Measurements from ENCODE around the gene NLRC3. TPM values are rescaled to one million over a fixed set of nuclear protein-coding genes. Genes with fewer than 3 reads are reported as not detected.

Gene NLRC3
- total RNA-seq, 1 experiment from 2014 or later, result not detected

GRCh38 chr16:3592559-3592958 lies 15.4 kb upstream of the NLRC3 start:
- CTCF ChIA-PET, result no interaction called here
- POLR2A ChIA-PET (ENCODE audit: unreplicated experiment), result no interaction called here
- no peak for TF ChIP-seq CTCF (conservative IDR thresholded peaks at IDR 0.05; ENCODE audit: low read depth, low read length)
- TF ChIP-seq EZH2 (IDR thresholded peaks at IDR 0.05; ENCODE audit: low read length, unreplicated experiment), result no peak
- TF ChIP-seq EZH2phosphoT487 (IDR thresholded peaks at IDR 0.05; ENCODE audit: borderline replicate concordance, low read length), result no peak
- Histone ChIP-seq H3K9me3 (ENCODE audit: low read length) (no peaks in the 10 kb centered on the region), H3K27me3 (ENCODE audit: low read length) (no peaks in the 10 kb centered on the region), H3K9me2 (replicated peaks; ENCODE audit: low read length) (no peaks in the 10 kb centered on the region), H3K4me1 (ENCODE audit: insufficient read depth, low read length) (no peaks in the 10 kb centered on the region), H3K4me3 (ENCODE audit: low read length) (no peak overlapping the region), H2AFZ (ENCODE audit: low read length) (no peak overlapping the region), H4K20me1 (ENCODE audit: low read length) (no peaks in the 10 kb centered on the region), H3K36me3 (ENCODE audit: low read depth, low read length) (no peaks in the 10 kb centered on the region), H3F3A (ENCODE audit: low read length, unreplicated experiment) (no peaks in the 10 kb centered on the region), H3K79me2 (ENCODE audit: low read length) (no peaks in the 10 kb centered on the region), H3K27ac (ENCODE audit: low read length) (no peak overlapping the region), H3K9ac (ENCODE audit: low read length) (no peak overlapping the region), H3K4me2 (ENCODE audit: low read length) (no peak overlapping the region)
- intact Hi-C loops (cut with micrococcal nuclease), result no loop called here
- no peak for ATAC-seq
- BruUV-seq (replicated peaks), result no TSS peak
- no peak for DNase-seq

- intact Hi-C loops (cut with micrococcal nuclease), result no loop called here
- Histone ChIP-seq H3K9me3 (ENCODE audit: low read length) (no peaks in the 10 kb centered on the region), H2AFZ (ENCODE audit: low read length) (no peak overlapping the region), H3K27me3 (ENCODE audit: low read length) (no peaks in the 10 kb centered on the region), H4K20me1 (ENCODE audit: low read length) (no peaks in the 10 kb centered on the region), H3K4me2 (ENCODE audit: low read length) (no peak overlapping the region), H3K4me3 (ENCODE audit: low read length) (no peak overlapping the region), H3K4me1 (ENCODE audit: insufficient read depth, low read length) (no peaks in the 10 kb centered on the region), H3K9me2 (replicated peaks; ENCODE audit: low read length) (no peaks in the 10 kb centered on the region), H3K9ac (ENCODE audit: low read length) (no peak overlapping the region), H3K79me2 (ENCODE audit: low read length) (no peaks in the 10 kb centered on the region), H3K27ac (ENCODE audit: low read length) (no peak overlapping the region), H3F3A (ENCODE audit: low read length, unreplicated experiment) (no peaks in the 10 kb centered on the region), H3K36me3 (ENCODE audit: low read depth, low read length) (no peaks in the 10 kb centered on the region)
- ATAC-seq (no peak), DNase-seq (no peak)
- POLR2A ChIA-PET (ENCODE audit: unreplicated experiment), result no interaction called here
- no TSS peak for BruUV-seq (replicated peaks)
- TF ChIP-seq EZH2phosphoT487 (IDR thresholded peaks at IDR 0.05; ENCODE audit: borderline replicate concordance, low read length), result no peak
- TF ChIP-seq CTCF (conservative IDR thresholded peaks at IDR 0.05; ENCODE audit: low read depth, low read length), result no peak
- TF ChIP-seq EZH2 (IDR thresholded peaks at IDR 0.05; ENCODE audit: low read length, unreplicated experiment), result no peak
- CTCF ChIA-PET, result no interaction called here
Measured at GRCh38 chr16:3591991-3592390, 14.8 kb upstream of the NLRC3 start.

DNA sequence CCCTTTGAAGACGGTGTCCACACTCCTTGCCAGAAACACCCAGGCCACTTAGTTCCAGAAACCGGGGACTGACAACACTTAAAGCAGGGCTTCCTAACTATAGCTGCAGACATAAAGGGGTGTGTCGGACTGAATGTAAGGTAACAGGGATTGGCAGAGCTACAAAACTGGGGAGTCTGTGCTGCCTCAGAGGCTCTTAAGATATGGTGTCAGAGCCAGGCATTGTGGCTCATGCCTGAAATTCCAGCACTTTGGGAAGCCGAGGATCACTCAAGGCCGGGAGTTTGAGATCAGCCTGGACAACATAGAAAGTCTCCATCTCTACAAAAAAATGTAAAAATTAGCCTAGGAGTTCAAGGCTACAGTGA lies 14.2 kb upstream of the NLRC3 start:
- Histone ChIP-seq H3K36me3 (ENCODE audit: low read depth, low read length) (no peaks in the 10 kb centered on the region), H4K20me1 (ENCODE audit: low read length) (no peaks in the 10 kb centered on the region), H3K4me3 (ENCODE audit: low read length) (no peak overlapping the region), H2AFZ (ENCODE audit: low read length) (no peak overlapping the region), H3F3A (ENCODE audit: low read length, unreplicated experiment) (no peaks in the 10 kb centered on the region), H3K79me2 (ENCODE audit: low read length) (no peaks in the 10 kb centered on the region), H3K27me3 (ENCODE audit: low read length) (no peaks in the 10 kb centered on the region), H3K9me3 (ENCODE audit: low read length) (no peaks in the 10 kb centered on the region), H3K4me2 (ENCODE audit: low read length) (no peak overlapping the region), H3K27ac (ENCODE audit: low read length) (no peak overlapping the region), H3K9ac (ENCODE audit: low read length) (no peak overlapping the region), H3K9me2 (replicated peaks; ENCODE audit: low read length) (no peaks in the 10 kb centered on the region), H3K4me1 (ENCODE audit: insufficient read depth, low read length) (no peaks in the 10 kb centered on the region)
- DNase-seq (no peak), ATAC-seq (no peak)
- intact Hi-C loops (cut with micrococcal nuclease), result no loop called here
- CTCF ChIA-PET, result no interaction called here
- POLR2A ChIA-PET (ENCODE audit: unreplicated experiment), result no interaction called here
- no TSS peak for BruUV-seq (replicated peaks)
- TF ChIP-seq EZH2 (IDR thresholded peaks at IDR 0.05; ENCODE audit: low read length, unreplicated experiment), result no peak
- no peak for TF ChIP-seq EZH2phosphoT487 (IDR thresholded peaks at IDR 0.05; ENCODE audit: borderline replicate concordance, low read length)
- no peak for TF ChIP-seq CTCF (conservative IDR thresholded peaks at IDR 0.05; ENCODE audit: low read depth, low read length)

Measured in PC-3 (cell line).